CD4-positive, alpha-beta T cell (primary cell): ENCODE results near the gene BDH1. TPM values are rescaled to one million over a fixed set of nuclear protein-coding genes. Genes with fewer than 3 reads are reported as not detected.

Experiments
- ATAC-seq: fragments of 200-7000 bp; cut with Tn5 transposase; one replicate; pipeline ENCODE4 v1.10.0; 2022; ENCODE audit warnings: mild to moderate bottlenecking; ENCODE audit not compliant: poor library complexity
- CTCF ChIA-PET: fragments of 350-600 bp; sonication (Branson Sonifier 250); formaldehyde crosslinking; loops from one replicate; lab custom pipeline; 2021; ENCODE audit warnings: antibody characterized with exemption, inconsistent platforms; lab: Charles Lee
- POLR2A ChIA-PET: fragments of 350-600 bp; sonication (Branson Sonifier 250); formaldehyde crosslinking; loops from one replicate; lab custom pipeline; 2021; ENCODE audit warnings: antibody characterized with exemption, inconsistent platforms; lab: Charles Lee
- DNase-seq, 14 experiments: peaks; one replicate each; pipeline ENCODE4 v3.0.0-alpha.2; 2013 to 2020; ENCODE audit warnings: mixed read lengths in 2 of 14
- H3K27ac ChIP-seq, 2 donors: one replicate each; pipeline versions ENCODE4 v1.5.1 to v1.7.0; 2013; ENCODE audit warnings: low read length in 2 of 2, low read depth in 1 of 2, mild to moderate bottlenecking in 1 of 2
- H3K27me3 ChIP-seq, 2 experiments: 1 replicate in 1 of 2; 2 replicates in 1 of 2; pipeline versions ENCODE4 v1.6.1 to v1.7.0; 2013; ENCODE audit warnings: low read length in 2 of 2, control low read depth in 1 of 2, mild to moderate bottlenecking in 1 of 2, moderate library complexity in 1 of 2; ENCODE audit not compliant: insufficient read depth in 2 of 2, control insufficient read depth in 1 of 2
- H3K36me3 ChIP-seq: one replicate; pipeline ENCODE4 v1.6.1; 2013; ENCODE audit warnings: low read length, control low read depth; ENCODE audit not compliant: insufficient read depth
- H3K4me1 ChIP-seq: one replicate; pipeline ENCODE4 v1.6.1; 2013; ENCODE audit warnings: low read length, control low read depth; ENCODE audit not compliant: insufficient read depth
- H3K4me3 ChIP-seq: one replicate; pipeline ENCODE4 v1.5.1; 2013; ENCODE audit warnings: mild to moderate bottlenecking, low read length, moderate library complexity
- H3K9me3 ChIP-seq, 2 experiments: 1 replicate in 1 of 2; 2 replicates in 1 of 2; pipeline versions ENCODE4 v1.6.1 to v1.7.0; 2013; ENCODE audit warnings: low read length in 2 of 2, mild to moderate bottlenecking in 2 of 2, control low read depth in 1 of 2, moderate library complexity in 1 of 2; ENCODE audit not compliant: control insufficient read depth in 1 of 2, insufficient read depth in 1 of 2
- H3K27ac Mint-ChIP-seq: one replicate; pipeline ENCODE4 v1.8.0; 2020; ENCODE audit warnings: mixed read lengths
- H3K27me3 Mint-ChIP-seq: one replicate; pipeline ENCODE4 v1.8.0; 2021; ENCODE audit warnings: mixed read lengths
- H3K36me3 Mint-ChIP-seq: one replicate; pipeline ENCODE4 v1.8.0; 2021; ENCODE audit warnings: low read depth, mixed read lengths
- H3K4me1 Mint-ChIP-seq: one replicate; pipeline ENCODE4 v1.8.0; 2021; ENCODE audit warnings: low read depth, mixed read lengths
- H3K4me3 Mint-ChIP-seq: one replicate; pipeline ENCODE4 v1.8.0; 2020; ENCODE audit warnings: mild to moderate bottlenecking, mixed read lengths
- H3K9me3 Mint-ChIP-seq: one replicate; pipeline ENCODE4 v1.8.0; 2020; ENCODE audit warnings: mixed read lengths
- CTCF ChIP-seq: fragments of 200-600 bp; IDR thresholded peaks from one replicate; pipeline ENCODE4 v1.8.0; 2022; ENCODE audit warnings: antibody characterized with exemption, mild to moderate bottlenecking
- intact Hi-C, 2 experiments: fragments of 100-400 bp; cut with DNase I in 1 of 2; cut with micrococcal nuclease in 1 of 2; formaldehyde crosslinking; loops; one replicate each; pipeline versions ENCODE4 v1.15.1 to v1.9.0; 2023 to 2025; cut with DNase I, micrococcal nuclease
- total RNA-seq, 174 experiments: library from RNA in 2 of 174; stranded (reverse) in 2 of 174; gene quantifications; one replicate each; pipeline ENCODE4 v1.2.3 and lab custom pipeline; 2021 to 2026

The BDH1 gene
- total RNA-seq, 2 experiments from 2014 or later: 17.7 to 22.2 TPM

- Mint-ChIP-seq H3K27ac (no peak overlapping the region), H3K9me3 (no peaks in the 10 kb centered on the region), H3K4me1 (no peaks in the 10 kb centered on the region), H3K4me3 (no peak overlapping the region), H3K36me3 (peaks cover 75% of the 10 kb centered on the region), H3K27me3 (no peaks in the 10 kb centered on the region)
- Histone ChIP-seq H3K27me3 (no peaks in the 10 kb centered on the region), H3K36me3 (peaks cover 36% of the 10 kb centered on the region), H3K4me3 (no peak overlapping the region), H3K27ac (no peak overlapping the region), H3K9me3 (no peaks in the 10 kb centered on the region), H3K4me1 (no peaks in the 10 kb centered on the region)
- intact Hi-C loops: no loop called here
- ChIA-PET CTCF (no interaction called here), POLR2A (no interaction called here)
- no peak for TF ChIP-seq CTCF
- ATAC-seq (no peak), DNase-seq (no peak)
Observed at GRCh38 chr3:197539651-197540051, 16.1 kb downstream of the BDH1 start.

- no peaks in the 10 kb centered on the region for H3K9me3 ChIP-seq
Observed at GRCh38 chr3:197533927-197534725, 21.6 kb downstream of the BDH1 start.

DNA sequence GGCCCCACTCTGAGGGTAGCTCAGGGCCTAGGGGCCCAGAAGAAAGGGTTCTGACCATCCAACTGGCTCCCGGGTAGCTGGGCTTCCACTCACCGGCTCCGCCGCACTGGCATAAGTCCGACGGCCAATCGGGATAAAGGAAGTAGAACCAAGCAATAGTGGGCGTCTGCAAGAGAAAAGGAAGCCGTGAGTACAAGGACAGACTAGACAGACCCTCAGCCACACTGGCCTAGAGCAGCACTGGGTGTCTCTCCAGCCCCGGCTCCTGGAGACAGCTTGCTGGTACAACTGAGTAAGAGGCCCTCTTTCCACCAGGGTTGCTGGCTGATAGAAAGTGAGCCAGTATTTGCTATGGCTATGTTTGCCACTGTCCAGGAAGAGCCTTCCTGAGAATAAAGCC, 22.4 kb downstream of the BDH1 start:
- TF ChIP-seq CTCF: no peak
- intact Hi-C loops: no loop called here
- H3K4me1 ChIP-seq: no peaks in the 10 kb centered on the region
- H3K27me3 Mint-ChIP-seq: no peaks in the 10 kb centered on the region
- H3K36me3 ChIP-seq: peaks cover 29% of the 10 kb centered on the region
- no peaks in the 10 kb centered on the region for H3K9me3 Mint-ChIP-seq
- ChIA-PET POLR2A (no interaction called here), CTCF (no interaction called here)
- H3K36me3 Mint-ChIP-seq: peaks cover 70% of the 10 kb centered on the region
- no peaks in the 10 kb centered on the region for H3K27me3 ChIP-seq
- H3K27ac Mint-ChIP-seq: no peak overlapping the region
- H3K27ac ChIP-seq: no peak overlapping the region
- H3K4me3 Mint-ChIP-seq: no peak overlapping the region
- no peak overlapping the region for H3K4me3 ChIP-seq
- ATAC-seq: no peak
- no peaks in the 10 kb centered on the region for H3K4me1 Mint-ChIP-seq
- no peak for DNase-seq
- no peaks in the 10 kb centered on the region for H3K9me3 ChIP-seq

More at GRCh38 chr3:197533927-197534725, 21.6 kb downstream of the BDH1 start:
- no peak overlapping the region for H3K4me3 ChIP-seq
- no peaks in the 10 kb centered on the region for H3K27me3 ChIP-seq
- no peaks in the 10 kb centered on the region for H3K4me1 Mint-ChIP-seq
- TF ChIP-seq CTCF: no peak
- CTCF ChIA-PET: no interaction called here
- no peak overlapping the region for H3K4me3 Mint-ChIP-seq
- ATAC-seq (no peak), DNase-seq (no peak)
- H3K27ac ChIP-seq: no peak overlapping the region
- no peaks in the 10 kb centered on the region for H3K9me3 Mint-ChIP-seq
- intact Hi-C loops: no loop called here
- H3K27ac Mint-ChIP-seq: no peak overlapping the region
- POLR2A ChIA-PET: no interaction called here
- no peaks in the 10 kb centered on the region for H3K4me1 ChIP-seq
- peaks cover 30% of the 10 kb centered on the region for H3K36me3 ChIP-seq
- H3K27me3 Mint-ChIP-seq: no peaks in the 10 kb centered on the region
- H3K36me3 Mint-ChIP-seq: peaks cover 72% of the 10 kb centered on the region
